Neural progenitor cell (in vitro differentiated cells): ENCODE results near the gene IL20RA.

Experiments
- CTCF ChIP-seq: fragments of 200-600 bp; sonication (generic); IDR thresholded peaks from 2 replicates; pipeline ENCODE4 v1.5.1; 2017; ENCODE audit warnings: antibody characterized with exemption, mild to moderate bottlenecking
- EZH2 ChIP-seq: fragments of 200-600 bp; sonication (generic); IDR thresholded peaks from 2 replicates; pipeline ENCODE4 v1.6.1; 2017; ENCODE audit warnings: antibody characterized with exemption, mild to moderate bottlenecking, moderate library complexity

GRCh38 chr6:136977075-136977474 lies 67.7 kb downstream of the IL20RA start:
- no peak for TF ChIP-seq CTCF
- no peak for TF ChIP-seq EZH2
